Measurements from ENCODE around the gene RANBP10.

RANBP10 gene

DNA sequence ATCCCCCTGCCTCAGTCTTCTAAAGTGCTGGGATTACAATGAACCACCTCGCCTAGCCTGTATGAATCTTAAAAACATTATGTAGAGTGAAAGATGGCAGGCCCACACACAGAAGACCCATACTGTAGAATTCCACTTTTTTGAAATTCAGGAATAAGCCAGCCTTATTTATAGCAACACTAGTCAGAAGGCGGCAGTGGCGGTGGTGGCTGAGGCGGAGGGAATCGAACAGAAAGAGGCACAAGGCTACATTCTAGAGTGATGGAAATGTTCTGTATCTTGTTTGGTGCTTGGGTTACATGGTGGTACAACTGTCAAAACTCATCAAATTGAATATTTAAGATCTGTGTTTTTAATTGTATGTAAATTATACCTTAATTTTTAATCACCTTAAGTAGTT lies 98.6 kb downstream of the RANBP10 start:
- H3K4me3 ChIP-seq (ENCODE audit: low read depth, low read length), result no peak overlapping the region
- DNase-seq (ENCODE audit: low read depth), result no peak
- TF ChIP-seq, protein P1, sequence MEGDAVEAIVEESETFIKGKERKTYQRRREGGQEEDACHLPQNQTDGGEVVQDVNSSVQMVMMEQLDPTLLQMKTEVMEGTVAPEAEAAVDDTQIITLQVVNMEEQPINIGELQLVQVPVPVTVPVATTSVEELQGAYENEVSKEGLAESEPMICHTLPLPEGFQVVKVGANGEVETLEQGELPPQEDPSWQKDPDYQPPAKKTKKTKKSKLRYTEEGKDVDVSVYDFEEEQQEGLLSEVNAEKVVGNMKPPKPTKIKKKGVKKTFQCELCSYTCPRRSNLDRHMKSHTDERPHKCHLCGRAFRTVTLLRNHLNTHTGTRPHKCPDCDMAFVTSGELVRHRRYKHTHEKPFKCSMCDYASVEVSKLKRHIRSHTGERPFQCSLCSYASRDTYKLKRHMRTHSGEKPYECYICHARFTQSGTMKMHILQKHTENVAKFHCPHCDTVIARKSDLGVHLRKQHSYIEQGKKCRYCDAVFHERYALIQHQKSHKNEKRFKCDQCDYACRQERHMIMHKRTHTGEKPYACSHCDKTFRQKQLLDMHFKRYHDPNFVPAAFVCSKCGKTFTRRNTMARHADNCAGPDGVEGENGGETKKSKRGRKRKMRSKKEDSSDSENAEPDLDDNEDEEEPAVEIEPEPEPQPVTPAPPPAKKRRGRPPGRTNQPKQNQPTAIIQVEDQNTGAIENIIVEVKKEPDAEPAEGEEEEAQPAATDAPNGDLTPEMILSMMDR (conservative IDR thresholded peaks at IDR 0.05; ENCODE audit: low read depth, low read length), result no peak

DNA sequence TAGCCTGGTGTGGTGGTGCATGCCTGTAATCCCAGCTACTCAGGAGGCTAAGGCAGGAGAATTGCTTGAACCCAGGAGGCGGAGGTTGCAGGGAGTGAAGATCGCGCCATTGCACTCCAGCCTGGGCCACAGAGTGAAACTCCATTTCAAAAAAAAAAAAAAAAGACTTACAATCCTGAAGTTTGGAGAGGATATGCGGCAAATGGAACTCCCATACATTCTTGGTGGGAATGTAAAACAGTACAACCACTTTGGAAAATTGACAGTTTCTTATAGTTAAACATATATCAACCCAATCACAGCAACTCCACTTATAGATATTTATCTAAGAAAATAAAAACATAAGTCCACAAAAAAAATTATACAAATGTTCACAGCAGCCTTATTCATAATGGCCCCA lies 99.2 kb downstream of the RANBP10 start:
- DNase-seq (ENCODE audit: low read depth), result no peak
- H3K4me3 ChIP-seq (ENCODE audit: low read depth, low read length), result no peak overlapping the region
- TF ChIP-seq, protein P1 (conservative IDR thresholded peaks at IDR 0.05; ENCODE audit: low read depth, low read length), result no peak

DNA sequence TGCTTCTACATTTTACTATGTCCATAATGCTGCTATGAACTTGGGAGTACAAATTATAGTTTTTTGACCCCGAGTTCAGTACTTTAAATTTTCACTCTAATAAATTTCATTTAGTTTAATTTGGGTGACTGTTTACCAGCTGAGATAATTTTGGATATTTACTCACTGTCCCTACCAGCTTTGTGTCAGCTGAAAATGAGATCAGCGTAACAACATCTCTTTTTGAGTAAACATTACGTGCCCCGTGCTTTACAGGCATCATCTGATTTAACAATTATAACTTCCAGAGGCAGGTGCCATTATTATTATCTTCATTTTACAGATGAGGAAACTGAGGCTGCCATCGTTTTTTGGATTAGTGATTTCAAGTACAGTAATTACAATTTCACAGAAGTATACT lies 102.2 kb downstream of the RANBP10 start:
- TF ChIP-seq, protein P1 (conservative IDR thresholded peaks at IDR 0.05; ENCODE audit: low read depth, low read length), result no peak
- no peak for DNase-seq (ENCODE audit: low read depth)
- no peak overlapping the region for H3K4me3 ChIP-seq (ENCODE audit: low read depth, low read length)

DNA sequence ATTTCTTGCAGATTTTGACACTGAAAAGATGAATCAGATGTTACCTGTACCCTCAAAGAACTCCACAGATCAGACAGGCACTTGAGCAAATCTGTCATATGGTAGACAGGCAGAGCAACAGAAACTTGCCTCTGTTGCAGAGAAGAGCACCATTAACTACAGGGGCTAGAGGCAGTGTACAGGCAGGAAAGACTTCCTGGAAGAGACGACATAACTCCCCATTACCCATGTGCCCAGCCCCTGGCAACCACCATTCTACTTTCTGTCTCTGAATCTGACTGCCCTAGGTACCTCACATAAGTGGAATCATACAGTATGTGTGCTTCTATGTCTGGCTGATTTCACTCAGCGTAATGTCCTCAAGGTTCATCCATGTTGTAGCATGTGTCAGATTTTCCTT lies 102.7 kb downstream of the RANBP10 start:
- no peak overlapping the region for H3K4me3 ChIP-seq (ENCODE audit: low read depth, low read length)
- TF ChIP-seq, protein P1 (conservative IDR thresholded peaks at IDR 0.05; ENCODE audit: low read depth, low read length), result no peak
- DNase-seq (ENCODE audit: low read depth), result no peak

DNA sequence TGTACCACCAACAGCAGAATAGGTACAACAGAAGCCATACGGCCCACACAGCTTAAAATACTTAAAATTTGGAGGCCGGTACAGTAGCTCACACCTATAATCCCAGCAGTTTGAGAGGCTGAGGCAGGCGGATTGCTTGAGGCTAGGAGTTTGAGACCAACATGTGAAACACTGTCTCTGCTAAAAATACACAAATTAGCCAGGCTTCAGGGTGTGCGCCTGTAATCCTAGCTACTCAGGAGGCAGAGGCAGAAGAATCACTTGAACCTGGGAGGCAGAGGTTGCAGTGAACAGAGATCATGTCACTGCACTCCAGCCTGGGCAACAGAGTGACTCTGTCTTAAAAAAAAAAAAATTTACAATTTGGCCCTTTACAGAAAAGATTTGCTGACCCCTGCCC lies 104.2 kb downstream of the RANBP10 start:
- no peak for DNase-seq (ENCODE audit: low read depth)
- TF ChIP-seq, protein P1 (conservative IDR thresholded peaks at IDR 0.05; ENCODE audit: low read depth, low read length), result no peak
- H3K4me3 ChIP-seq (ENCODE audit: low read depth, low read length), result no peak overlapping the region

DNA sequence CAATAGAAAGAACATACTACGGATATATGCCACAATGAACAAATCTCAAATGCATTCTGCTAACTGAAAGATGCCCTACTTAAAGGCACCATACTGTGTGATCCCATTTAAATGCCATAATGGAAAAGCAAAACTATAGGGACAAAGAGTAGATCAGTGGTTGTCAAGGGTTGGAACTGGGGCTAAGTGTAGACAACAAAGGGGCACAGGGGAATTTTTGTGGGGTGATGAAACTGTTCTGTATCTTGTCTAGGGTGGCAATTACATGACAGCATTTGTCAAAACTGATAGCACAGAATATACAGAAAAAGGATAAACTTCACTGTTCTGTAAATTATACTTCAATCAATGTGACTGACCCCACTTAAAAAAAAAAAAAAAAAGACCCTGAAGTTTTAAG lies 104.9 kb downstream of the RANBP10 start:
- TF ChIP-seq, protein P1 (conservative IDR thresholded peaks at IDR 0.05; ENCODE audit: low read depth, low read length), result no peak
- no peak for DNase-seq (ENCODE audit: low read depth)

DNA sequence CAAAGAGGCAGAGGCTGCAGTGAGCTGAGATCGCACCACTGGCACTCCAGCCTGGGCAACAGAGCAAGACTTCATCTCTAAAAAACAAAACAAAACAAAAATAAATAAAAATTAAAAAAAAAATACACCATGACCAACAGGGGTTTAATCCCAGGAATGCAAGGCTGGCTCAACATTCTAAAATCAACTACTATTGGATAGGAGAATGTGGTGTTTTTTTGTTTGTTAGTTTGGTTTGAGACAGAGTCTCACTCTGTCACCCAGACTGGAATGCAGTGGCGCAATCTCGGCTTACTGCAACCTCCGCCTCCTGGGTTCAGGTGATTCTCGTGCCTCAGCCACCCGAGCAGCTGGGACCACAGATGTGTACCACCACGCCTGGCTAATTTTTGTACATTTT lies 107.1 kb downstream of the RANBP10 start:
- H3K4me3 ChIP-seq (ENCODE audit: low read depth, low read length), result no peak overlapping the region
- no peak for DNase-seq (ENCODE audit: low read depth)
- TF ChIP-seq, protein P1 (conservative IDR thresholded peaks at IDR 0.05; ENCODE audit: low read depth, low read length), result no peak

More for the DNA sequence above, 104.9 kb downstream of the RANBP10 start:
- H3K4me3 ChIP-seq (ENCODE audit: low read depth, low read length), result no peak overlapping the region
